A549 (cell line): Measurements from ENCODE around the gene FTH1. TPM values are rescaled to one million over a fixed set of nuclear protein-coding genes. Genes with fewer than 3 reads are reported as not detected.

Experiments used
- ATAC-seq, 2 experiments: fragments of 200-7000 bp in 1 of 2; fragments of >200 bp in 1 of 2; cut with Nextera tagmentation in 1 of 2; cut with Tn5 transposase in 1 of 2; 3 replicates each; pipeline versions ENCODE4 v1.8.0 to v1.9.1; 2018 to 2020; ENCODE audit warnings: mild to moderate bottlenecking in 1 of 2, moderate library complexity in 1 of 2
- CTCF ChIA-PET: fragments of 300-600 bp; sonication (Branson Sonifier 250); formaldehyde crosslinking; extraction: SDS; loops from one replicate; lab custom pipeline; 2021; ENCODE audit warnings: antibody characterized with exemption, inconsistent platforms; lab: Yijun Ruan, JAX
- POLR2A ChIA-PET: fragments of 350-600 bp; formaldehyde crosslinking; extraction: SDS; loops from one replicate; lab custom pipeline; 2021; ENCODE audit warnings: antibody characterized with exemption, inconsistent platforms; lab: Yijun Ruan, JAX
- DNase-seq, 2 experiments: peaks; one replicate each; pipeline versions ENCODE4 v3.0.0 to v3.0.0-alpha.2; 2011 to 2016; ENCODE audit warnings: low read depth in 1 of 2, low spot score in 1 of 2
- FAIRE-seq: peaks from 2 replicates; lab custom pipeline; 2011; peaks lifted over from hg19 to GRCh38; lab: Jason Lieb, UNC
- H3K27ac ChIP-seq, 2 experiments: fragments of >200 bp; sonication (Bioruptor Twin); formaldehyde crosslinking; 3 replicates each; pipeline ENCODE4 v1.5.1; 2016 to 2017
- H3K4me1 ChIP-seq: fragments of >200 bp; sonication (Bioruptor Twin); formaldehyde crosslinking; 3 replicates; pipeline ENCODE4 v1.6.1; 2016
- H3K4me2 ChIP-seq: fragments of >200 bp; sonication (Bioruptor Twin); formaldehyde crosslinking; 3 replicates; pipeline ENCODE4 v1.6.1; 2016
- H3K4me3 ChIP-seq: fragments of >200 bp; sonication (Bioruptor Twin); formaldehyde crosslinking; 3 replicates; pipeline ENCODE4 v1.5.1; 2016
- H3K9me3 ChIP-seq: fragments of >200 bp; sonication (Bioruptor Twin); formaldehyde crosslinking; 3 replicates; pipeline ENCODE4 v1.6.1; 2016
- BHLHE40 ChIP-seq: IDR thresholded peaks from 2 replicates; pipeline ENCODE4 v1.6.1; 2012; ENCODE audit warnings: low read depth, low read length, inconsistent platforms
- CEBPB ChIP-seq, 2 experiments: fragments of >200 bp in 1 of 2; sonication (Bioruptor Twin) in 1 of 2; formaldehyde crosslinking in 1 of 2; IDR thresholded peaks; 2 replicates each; pipeline ENCODE4 v1.6.1; 2012 to 2016
- EHF ChIP-seq: fragments of 250-450 bp; sonication (Bioruptor Pico); IDR thresholded peaks from 2 replicates; pipeline ENCODE4 v1.5.0; 2020; ENCODE audit warnings: mild to moderate bottlenecking
- EHMT2 ChIP-seq: fragments of 200-600 bp; sonication (generic); IDR thresholded peaks from 2 replicates; pipeline ENCODE4 v1.6.1; 2016; ENCODE audit warnings: antibody characterized with exemption, low read depth, mild to moderate bottlenecking, moderate library complexity
- EP300 ChIP-seq, 2 experiments: fragments of >200 bp; sonication (Bioruptor Twin); formaldehyde crosslinking; IDR thresholded peaks; 2 replicates in 1 of 2; 3 replicates in 1 of 2; pipeline ENCODE4 v1.6.1; 2016 to 2017
- FOSB ChIP-seq: fragments of 250-450 bp; sonication (Bioruptor Pico); IDR thresholded peaks from 2 replicates; pipeline ENCODE4 v1.5.0; 2020; ENCODE audit warnings: mild to moderate bottlenecking, moderate library complexity
- FOSL2 ChIP-seq, 2 experiments: fragments of 450-650 bp in 1 of 2; fragments of >200 bp in 1 of 2; sonication (Bioruptor Twin) in 1 of 2; formaldehyde crosslinking; IDR thresholded peaks; 2 replicates each; pipeline versions ENCODE4 v1.5.0 to v1.6.1; 2016 to 2020; ENCODE audit warnings: mild to moderate bottlenecking in 1 of 2, moderate library complexity in 1 of 2
- HOXA7 ChIP-seq: fragments of 250-450 bp; sonication (Bioruptor Pico); IDR thresholded peaks from 2 replicates; pipeline ENCODE4 v1.5.0; 2020; ENCODE audit warnings: mild to moderate bottlenecking, moderate library complexity
- HOXB13 ChIP-seq: fragments of 250-450 bp; sonication (Bioruptor Pico); IDR thresholded peaks from 2 replicates; pipeline ENCODE4 v1.5.0; 2020; ENCODE audit warnings: low read depth, mild to moderate bottlenecking, moderate library complexity
- JUNB ChIP-seq: fragments of >200 bp; sonication (Bioruptor Twin); formaldehyde crosslinking; IDR thresholded peaks from 2 replicates; pipeline ENCODE4 v1.6.1; 2016
- KDM1A ChIP-seq: fragments of 200-600 bp; sonication (generic); IDR thresholded peaks from 2 replicates; pipeline ENCODE4 v1.6.1; 2016; ENCODE audit warnings: low read depth, mild to moderate bottlenecking
- KDM5A ChIP-seq: fragments of 200-600 bp; sonication (generic); IDR thresholded peaks from 2 replicates; pipeline ENCODE4 v1.6.1; 2016; ENCODE audit warnings: antibody characterized with exemption, mild to moderate bottlenecking
- MAFK ChIP-seq: fragments of 450-650 bp; IDR thresholded peaks from 2 replicates; pipeline ENCODE4 v1.6.1; 2014; ENCODE audit not compliant: partially characterized antibody
- POLR2A ChIP-seq: IDR thresholded peaks from 2 replicates; pipeline ENCODE4 v1.6.1; 2012; ENCODE audit warnings: mild to moderate bottlenecking, low read length
- RCOR1 ChIP-seq: fragments of 150-350 bp; IDR thresholded peaks from 2 replicates; pipeline ENCODE4 v1.6.1; 2014; ENCODE audit warnings: antibody characterized with exemption, low read length, low read depth
- RNF2 ChIP-seq: fragments of 200-600 bp; sonication (generic); IDR thresholded peaks from 2 replicates; pipeline ENCODE4 v1.6.1; 2016; ENCODE audit warnings: low read depth, mild to moderate bottlenecking, antibody characterized with exemption, moderate library complexity, borderline replicate concordance
- SMC3 ChIP-seq: fragments of >200 bp; sonication (Bioruptor Twin); formaldehyde crosslinking; IDR thresholded peaks from 3 replicates; pipeline ENCODE4 v1.6.1; 2018; ENCODE audit warnings: inconsistent platforms
- TFCP2L1 ChIP-seq: fragments of 250-450 bp; sonication (Bioruptor Pico); IDR thresholded peaks from 2 replicates; pipeline ENCODE4 v1.5.0; 2021; ENCODE audit warnings: mild to moderate bottlenecking
- ZFP36 ChIP-seq: fragments of 450-650 bp; IDR thresholded peaks from 2 replicates; pipeline ENCODE4 v1.6.1; 2014; ENCODE audit warnings: borderline replicate concordance; ENCODE audit not compliant: partially characterized antibody
- WGBS: methylation state at CpG from one replicate; pipeline ENCODE4 v1.1.6; 2017; ENCODE audit errors: missing lambda C conversion rate; 5-methylcytosine and 5-hydroxymethylcytosine counted together
- polyA plus RNA-seq, 4 experiments: library from polyadenylated mRNA; depleted of rRNA in 3 of 4; stranded (reverse); fragments of >200 nt; fragmentation: RNase III in 1 of 4; extraction: RNeasy Plus Mini Kit Qiagen cat#74134 plus additional on column Dnase treatment in 1 of 4; gene quantifications; 2 replicates in 3 of 4; 3 replicates in 1 of 4; pipeline ENCODE4 v1.2.3, GENCODE V29; 2011 to 2017
- TF ChIP-seq, protein P1 (sequence below): IDR thresholded peaks from 2 replicates; pipeline ENCODE4 v1.6.1; 2012
- TF ChIP-seq, protein P2 (sequence below): IDR thresholded peaks from 2 replicates; pipeline ENCODE4 v1.6.1; 2012; ENCODE audit warnings: low read depth, borderline replicate concordance
- TF ChIP-seq, protein P3 (sequence below): fragments of 250-450 bp; sonication (Bioruptor Pico); IDR thresholded peaks from 2 replicates; pipeline ENCODE4 v1.5.0; 2020; ENCODE audit warnings: low read depth, mild to moderate bottlenecking, moderate library complexity
- TF ChIP-seq, protein P4 (sequence below): fragments of 150-350 bp; IDR thresholded peaks from 2 replicates; pipeline ENCODE4 v1.6.1; 2014; ENCODE audit warnings: low read depth, mild to moderate bottlenecking, low read length
- TF ChIP-seq, protein P5 (sequence below): fragments of 450-650 bp; IDR thresholded peaks from 2 replicates; pipeline ENCODE4 v1.6.1; 2014; ENCODE audit warnings: antibody characterized with exemption

FTH1 gene
- polyA plus RNA-seq, 2 of the 4 experiments (the other 2 are of a cell fraction), result 2,791 to 13,747 TPM

DNA sequence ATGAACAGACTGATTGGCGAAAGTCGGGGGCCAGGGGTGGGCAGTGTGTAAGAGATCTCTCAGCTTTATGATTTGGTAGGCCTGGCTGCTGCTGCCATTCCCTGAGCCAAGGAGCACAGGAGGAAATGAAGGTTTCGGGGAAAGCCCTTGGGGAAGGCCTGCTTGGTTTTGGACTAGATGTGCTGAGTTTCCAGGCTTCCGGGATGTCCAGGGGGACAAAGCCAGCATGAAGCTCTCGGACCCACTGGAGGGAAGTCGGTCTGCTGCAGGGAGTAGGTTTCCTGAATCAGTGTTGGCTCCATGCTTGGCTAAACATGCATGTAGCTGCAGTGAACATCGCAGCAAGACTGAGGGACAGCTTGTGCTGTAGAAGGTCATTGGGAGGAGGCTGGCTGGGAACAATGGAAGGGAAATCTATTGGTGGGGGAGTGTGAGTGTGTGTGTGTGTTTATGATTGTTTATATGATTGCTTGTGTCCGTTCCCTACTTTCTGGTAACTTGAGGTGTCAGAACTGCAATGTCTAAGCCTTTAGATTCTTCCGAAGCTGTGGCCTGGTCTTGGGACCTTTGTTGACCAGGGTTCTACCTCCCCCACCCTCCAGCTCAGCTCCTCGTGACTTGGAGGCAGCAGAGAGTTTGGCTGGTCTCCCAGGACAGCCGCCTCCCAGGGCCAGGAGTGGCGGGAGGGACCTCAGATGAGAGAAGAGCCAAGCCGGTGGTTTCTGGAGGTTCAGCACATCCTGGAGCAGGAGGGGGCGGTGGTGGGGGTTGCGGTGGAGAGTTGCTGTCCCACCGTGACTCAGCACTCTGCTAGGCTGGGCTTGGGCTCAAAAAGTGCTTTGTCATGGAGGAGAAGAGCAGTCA, 4.0 kb upstream of the FTH1 start (continued):
- TF ChIP-seq FOSB, result no peak
- no peak for TF ChIP-seq EHMT2
- no peak for TF ChIP-seq RCOR1
- TF ChIP-seq, protein P1, sequence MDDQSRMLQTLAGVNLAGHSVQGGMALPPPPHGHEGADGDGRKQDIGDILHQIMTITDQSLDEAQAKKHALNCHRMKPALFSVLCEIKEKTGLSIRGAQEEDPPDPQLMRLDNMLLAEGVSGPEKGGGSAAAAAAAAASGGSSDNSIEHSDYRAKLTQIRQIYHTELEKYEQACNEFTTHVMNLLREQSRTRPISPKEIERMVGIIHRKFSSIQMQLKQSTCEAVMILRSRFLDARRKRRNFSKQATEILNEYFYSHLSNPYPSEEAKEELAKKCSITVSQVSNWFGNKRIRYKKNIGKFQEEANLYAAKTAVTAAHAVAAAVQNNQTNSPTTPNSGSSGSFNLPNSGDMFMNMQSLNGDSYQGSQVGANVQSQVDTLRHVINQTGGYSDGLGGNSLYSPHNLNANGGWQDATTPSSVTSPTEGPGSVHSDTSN, result peak; percentile 81
- peak; percentile 92 for TF ChIP-seq HOXB13 (CRISPR knock-in tag)

DNA sequence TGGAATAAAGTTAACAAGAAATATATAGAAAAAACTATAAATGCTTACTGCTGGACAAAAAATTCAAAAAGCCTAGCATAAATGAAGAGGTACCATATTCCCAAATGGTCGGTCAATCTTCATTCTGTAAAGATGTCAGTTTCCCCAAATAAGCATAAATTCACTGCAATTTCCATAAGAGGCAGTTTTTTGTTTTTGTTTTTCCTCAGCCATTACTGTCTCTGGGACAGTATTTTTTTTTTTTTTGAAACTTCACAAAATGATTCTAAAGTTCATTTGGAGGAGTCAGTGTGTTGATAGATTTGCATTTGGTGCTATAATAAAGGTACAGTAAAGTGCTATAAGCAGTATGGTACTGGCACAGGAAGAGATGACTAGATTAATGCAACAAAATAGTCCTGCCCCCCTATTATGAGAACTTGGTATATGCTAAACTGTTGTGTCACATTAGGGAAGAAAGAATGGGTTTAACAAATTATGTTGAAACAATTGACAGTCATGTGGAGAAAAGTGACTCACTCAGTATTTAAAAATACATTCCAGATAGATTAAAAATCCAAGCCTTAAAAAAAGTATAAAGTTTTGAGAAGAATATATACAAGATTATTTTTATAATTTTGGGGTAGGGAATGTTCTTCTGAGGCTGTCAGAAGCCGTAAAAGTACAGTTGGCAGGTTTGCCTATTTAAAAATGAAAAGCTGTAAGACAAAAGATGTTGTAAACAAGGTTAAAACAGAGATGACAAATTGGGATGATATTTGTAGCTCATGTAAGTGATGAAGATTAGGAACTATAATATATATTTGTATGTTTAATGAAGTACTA, 2.6 kb upstream of the FTH1 start:
- no peaks in the 10 kb centered on the region for H3K9me3 ChIP-seq
- POLR2A ChIA-PET, result interaction anchor here (0.8 to 8.1 kb wide), 6 partner anchors 8 to 155 kb away, joined by 4 to 75 read pairs (median 19); no protein-coding TSS in a partner anchor
- ATAC-seq (no peak), DNase-seq (peak in 1 of 2 experiments; percentile 57), FAIRE-seq (no peak)
- H3K27ac ChIP-seq, result peak overlapping the region; percentile 97 to 99
- H3K4me1 ChIP-seq, result peaks cover 64% of the 10 kb centered on the region
- TF ChIP-seq EP300 (IDR thresholded peaks at IDR 0.05), result peak in 1 of 2 experiments; percentile 39; a peak in 1 of 5 replicates
- TF ChIP-seq FOSL2 (IDR thresholded peaks at IDR 0.05), result peak; percentile 58
- TF ChIP-seq FOSL2 (CRISPR knock-in tag; IDR thresholded peaks at IDR 0.05), result peak; percentile 91
- TF ChIP-seq, protein P2, sequence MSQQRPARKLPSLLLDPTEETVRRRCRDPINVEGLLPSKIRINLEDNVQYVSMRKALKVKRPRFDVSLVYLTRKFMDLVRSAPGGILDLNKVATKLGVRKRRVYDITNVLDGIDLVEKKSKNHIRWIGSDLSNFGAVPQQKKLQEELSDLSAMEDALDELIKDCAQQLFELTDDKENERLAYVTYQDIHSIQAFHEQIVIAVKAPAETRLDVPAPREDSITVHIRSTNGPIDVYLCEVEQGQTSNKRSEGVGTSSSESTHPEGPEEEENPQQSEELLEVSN, result no peak
- TF ChIP-seq CEBPB (IDR thresholded peaks at IDR 0.05), result peak; percentile 60 to 75; a peak in 3 of 4 replicates
- TF ChIP-seq HOXB13 (CRISPR knock-in tag), result no peak
- TF ChIP-seq TFCP2L1 (CRISPR knock-in tag), result no peak
- no peak for TF ChIP-seq BHLHE40
- TF ChIP-seq, protein P3, sequence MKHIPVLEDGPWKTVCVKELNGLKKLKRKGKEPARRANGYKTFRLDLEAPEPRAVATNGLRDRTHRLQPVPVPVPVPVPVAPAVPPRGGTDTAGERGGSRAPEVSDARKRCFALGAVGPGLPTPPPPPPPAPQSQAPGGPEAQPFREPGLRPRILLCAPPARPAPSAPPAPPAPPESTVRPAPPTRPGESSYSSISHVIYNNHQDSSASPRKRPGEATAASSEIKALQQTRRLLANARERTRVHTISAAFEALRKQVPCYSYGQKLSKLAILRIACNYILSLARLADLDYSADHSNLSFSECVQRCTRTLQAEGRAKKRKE (CRISPR knock-in tag), result no peak
- TF ChIP-seq, protein P4, sequence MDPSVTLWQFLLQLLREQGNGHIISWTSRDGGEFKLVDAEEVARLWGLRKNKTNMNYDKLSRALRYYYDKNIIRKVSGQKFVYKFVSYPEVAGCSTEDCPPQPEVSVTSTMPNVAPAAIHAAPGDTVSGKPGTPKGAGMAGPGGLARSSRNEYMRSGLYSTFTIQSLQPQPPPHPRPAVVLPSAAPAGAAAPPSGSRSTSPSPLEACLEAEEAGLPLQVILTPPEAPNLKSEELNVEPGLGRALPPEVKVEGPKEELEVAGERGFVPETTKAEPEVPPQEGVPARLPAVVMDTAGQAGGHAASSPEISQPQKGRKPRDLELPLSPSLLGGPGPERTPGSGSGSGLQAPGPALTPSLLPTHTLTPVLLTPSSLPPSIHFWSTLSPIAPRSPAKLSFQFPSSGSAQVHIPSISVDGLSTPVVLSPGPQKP, result no peak
- no peak for TF ChIP-seq KDM1A
- no peak for TF ChIP-seq POLR2A
- no peak for TF ChIP-seq SMC3
- peak; percentile 63 for TF ChIP-seq JUNB
- TF ChIP-seq HOXA7 (CRISPR knock-in tag), result no peak
- TF ChIP-seq MAFK, result peak; percentile 8
- no peak for TF ChIP-seq KDM5A
- no peak for TF ChIP-seq RNF2
- TF ChIP-seq ZFP36, result no peak
- no peak for TF ChIP-seq EHF (CRISPR knock-in tag)
- TF ChIP-seq, protein P5, sequence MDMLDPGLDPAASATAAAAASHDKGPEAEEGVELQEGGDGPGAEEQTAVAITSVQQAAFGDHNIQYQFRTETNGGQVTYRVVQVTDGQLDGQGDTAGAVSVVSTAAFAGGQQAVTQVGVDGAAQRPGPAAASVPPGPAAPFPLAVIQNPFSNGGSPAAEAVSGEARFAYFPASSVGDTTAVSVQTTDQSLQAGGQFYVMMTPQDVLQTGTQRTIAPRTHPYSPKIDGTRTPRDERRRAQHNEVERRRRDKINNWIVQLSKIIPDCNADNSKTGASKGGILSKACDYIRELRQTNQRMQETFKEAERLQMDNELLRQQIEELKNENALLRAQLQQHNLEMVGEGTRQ, result peak; percentile 45; the same call in 1 of the 2 replicates
- CTCF ChIA-PET, result interaction anchor here (0.6 to 12.9 kb wide), 11 partner anchors 23 to 173 kb away, joined by 3 to 92 read pairs (median 4); no protein-coding TSS in a partner anchor
- peak overlapping the region; percentile 83 for H3K4me2 ChIP-seq
- H3K4me3 ChIP-seq, result no peak overlapping the region
- 84% methylated on average over 2 of the region's 2 CpGs for WGBS
